Memory B cell (primary cell): ENCODE data around the gene AP5Z1.
A peak's percentile ranks its signal among the peaks of the same experiment; 100 is the strongest.

Source experiments
- ATAC-seq: fragments of 150-1000 bp; cut with Tn5 transposase; 2 replicates; pipeline ENCODE4 v1.10.0; 2021; ENCODE audit warnings: low read depth, mild to moderate bottlenecking, moderate library complexity
- DNase-seq, 2 donors: peaks; one replicate each; pipeline ENCODE4 v3.0.0; 2022; ENCODE audit warnings: low spot score in 2 of 2
- H3K27ac Mint-ChIP-seq: one replicate; pipeline ENCODE4 v1.8.0; 2022; ENCODE audit warnings: mild to moderate bottlenecking, moderate library complexity, mixed read lengths
- H3K27me3 Mint-ChIP-seq: one replicate; pipeline ENCODE4 v1.8.0; 2022; ENCODE audit warnings: mixed read lengths
- H3K36me3 Mint-ChIP-seq: one replicate; pipeline ENCODE4 v1.8.0; 2022; ENCODE audit warnings: mild to moderate bottlenecking, mixed read lengths
- H3K4me1 Mint-ChIP-seq: one replicate; pipeline ENCODE4 v1.8.0; 2022; ENCODE audit warnings: mixed read lengths
- H3K4me3 Mint-ChIP-seq: one replicate; pipeline ENCODE4 v1.8.0; 2022; ENCODE audit warnings: mild to moderate bottlenecking, moderate library complexity, mixed read lengths
- H3K9me3 Mint-ChIP-seq: one replicate; pipeline ENCODE4 v1.8.0; 2022; ENCODE audit warnings: mixed read lengths

Gene AP5Z1

DNA sequence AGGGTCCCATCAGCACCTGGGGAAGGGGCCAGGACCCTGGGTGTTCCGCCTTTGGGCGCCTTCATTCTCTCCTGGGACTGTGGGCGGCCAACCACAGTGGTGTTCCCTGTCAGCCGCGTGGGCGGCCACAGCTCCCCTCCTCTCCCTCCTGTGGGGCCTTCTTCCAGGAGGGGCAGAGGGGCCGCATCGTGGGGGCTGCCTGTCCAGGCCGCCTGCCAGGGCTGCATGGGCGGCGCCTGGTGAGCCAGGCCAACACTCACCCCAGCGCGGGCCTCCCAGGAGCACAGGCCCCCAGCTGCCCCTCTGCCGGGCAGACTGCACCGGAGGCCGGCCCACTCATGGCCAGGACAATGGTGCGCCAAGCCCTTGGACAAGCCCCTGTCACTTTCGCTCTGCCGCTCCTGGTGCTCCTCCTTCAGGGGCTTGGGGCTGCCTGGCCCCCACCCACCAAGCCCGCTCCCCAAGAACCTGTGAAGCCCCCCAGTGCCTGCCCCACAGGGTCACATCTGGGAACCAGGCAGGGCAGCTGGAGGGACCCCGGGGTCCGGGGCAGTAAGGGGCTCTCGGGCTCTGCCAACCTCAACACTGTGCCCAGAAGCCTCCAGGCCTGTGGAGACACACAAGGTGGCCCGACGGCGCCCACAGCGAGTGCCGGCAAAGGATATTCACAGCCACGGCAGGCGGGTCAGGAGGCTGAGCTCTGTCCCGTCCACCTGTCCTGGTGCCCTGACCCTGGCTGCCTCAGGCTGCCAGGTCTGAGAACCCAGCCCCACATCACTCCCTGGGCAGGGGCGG is 42.8 kb downstream of the AP5Z1 start:
- DNase-seq = no peak

DNA sequence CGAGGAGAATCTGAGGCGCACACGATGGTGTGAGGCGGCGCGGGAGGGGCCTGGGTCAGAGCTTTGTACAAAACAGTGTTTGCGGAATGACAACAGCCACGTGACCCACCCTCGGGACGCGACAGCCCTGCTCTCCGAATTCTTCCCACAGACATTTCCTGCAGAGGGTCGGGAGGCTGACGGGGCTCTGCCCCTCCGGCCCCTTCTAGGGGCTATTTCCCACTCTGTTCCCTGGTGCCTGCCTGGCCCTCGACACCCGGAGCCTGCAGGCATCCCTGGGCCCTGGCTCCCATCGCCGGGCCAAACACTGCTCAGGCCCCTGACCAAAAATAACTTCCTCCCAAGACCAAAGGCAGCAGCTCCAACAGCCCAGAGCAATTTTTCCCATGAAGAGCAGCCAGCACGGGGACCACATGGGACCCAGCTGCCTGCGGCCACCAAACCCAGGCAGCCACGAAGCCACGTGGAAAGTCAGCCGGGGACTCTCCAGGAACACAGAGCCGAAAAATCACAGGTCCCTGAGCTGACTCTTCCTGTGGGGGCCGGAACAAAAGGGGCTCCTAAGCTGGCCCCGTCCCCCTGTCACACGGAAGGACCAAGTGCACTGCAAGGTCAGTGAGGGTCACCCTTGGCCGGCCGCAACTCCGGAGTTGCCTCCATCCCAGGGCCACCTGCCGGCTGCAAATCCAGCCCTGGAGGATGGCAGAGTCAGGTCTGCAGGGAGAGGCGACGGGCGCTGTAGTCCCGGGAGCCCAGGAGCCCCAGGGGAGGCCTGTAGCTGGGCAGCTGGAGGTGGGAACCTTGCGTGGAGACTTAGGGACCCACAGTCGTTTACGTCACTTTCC is 44.4 kb downstream of the AP5Z1 start:
- Mint-ChIP-seq H3K4me3 (no peak overlapping the region), H3K36me3 (no peaks in the 10 kb centered on the region), H3K27me3 (peaks cover 10% of the 10 kb centered on the region), H3K9me3 (no peaks in the 10 kb centered on the region), H3K27ac (no peak overlapping the region), H3K4me1 (no peaks in the 10 kb centered on the region)
- DNase-seq = no peak
- no peak for ATAC-seq

More for the DNA sequence above, 42.8 kb downstream of the AP5Z1 start:
- H3K27ac Mint-ChIP-seq = no peak overlapping the region
- H3K4me1 Mint-ChIP-seq = no peaks in the 10 kb centered on the region
- H3K36me3 Mint-ChIP-seq = no peaks in the 10 kb centered on the region
- H3K4me3 Mint-ChIP-seq = no peak overlapping the region
- no peak for ATAC-seq
- peaks cover 18% of the 10 kb centered on the region for H3K27me3 Mint-ChIP-seq
- H3K9me3 Mint-ChIP-seq = no peaks in the 10 kb centered on the region

DNA sequence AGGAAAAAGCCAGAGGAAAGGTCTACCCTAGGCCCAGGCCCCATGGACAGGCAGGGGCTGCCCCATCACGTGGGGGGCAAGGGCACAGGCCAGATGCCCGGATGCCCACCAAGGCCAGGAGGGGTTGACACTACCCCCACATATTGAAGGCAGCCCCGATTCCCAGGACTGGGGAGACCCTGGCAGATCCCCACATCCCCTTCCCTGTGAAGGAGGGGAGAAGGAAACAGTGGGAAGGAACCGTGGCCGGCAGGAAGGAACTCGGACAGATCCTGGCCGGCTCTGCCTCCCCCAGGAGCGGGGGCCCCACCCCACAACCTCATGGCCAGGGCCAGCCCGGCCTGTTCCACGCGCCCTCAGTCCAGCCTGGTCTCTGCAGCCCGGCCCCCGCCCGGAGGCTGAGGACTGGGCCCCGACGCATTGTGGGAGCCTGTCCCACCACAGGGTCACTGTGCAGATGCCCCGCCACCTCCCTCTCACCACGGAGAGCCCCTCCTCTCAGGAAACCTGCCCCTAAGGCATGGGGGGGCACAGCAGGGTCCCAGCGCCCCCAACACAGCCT is 45.1 kb downstream of the AP5Z1 start:
- no peaks in the 10 kb centered on the region for H3K36me3 Mint-ChIP-seq
- H3K4me3 Mint-ChIP-seq = no peak overlapping the region
- H3K27me3 Mint-ChIP-seq = peaks cover 13% of the 10 kb centered on the region
- H3K9me3 Mint-ChIP-seq = no peaks in the 10 kb centered on the region
- ATAC-seq = no peak
- no peak for DNase-seq
- no peak overlapping the region for H3K27ac Mint-ChIP-seq
- H3K4me1 Mint-ChIP-seq = no peaks in the 10 kb centered on the region

DNA sequence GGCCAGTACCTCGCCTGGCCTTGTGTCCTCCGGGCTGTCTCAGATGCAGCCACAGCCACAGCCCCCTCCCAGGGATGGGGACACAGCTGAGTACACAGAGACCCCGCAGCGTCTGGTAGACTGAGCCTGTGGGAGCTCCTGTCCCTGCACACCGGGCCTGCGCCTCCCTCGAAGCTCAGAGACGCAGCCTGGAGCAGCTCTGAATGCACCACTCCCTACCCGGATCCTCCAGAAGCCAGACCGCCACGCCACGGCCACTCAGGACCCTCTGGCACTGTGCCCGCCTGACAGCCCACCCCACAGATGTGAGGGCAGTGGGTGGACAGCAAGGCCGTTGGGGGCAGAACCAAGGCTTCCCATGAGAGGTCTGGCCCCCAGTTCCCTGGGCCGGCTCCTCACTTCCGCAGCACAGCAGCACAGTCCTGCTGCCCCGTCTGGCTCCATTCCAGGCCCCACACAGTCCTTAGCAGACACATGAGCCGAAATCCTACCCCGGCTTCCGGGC is 45.6 kb downstream of the AP5Z1 start:
- no peaks in the 10 kb centered on the region for H3K4me1 Mint-ChIP-seq
- H3K36me3 Mint-ChIP-seq = no peaks in the 10 kb centered on the region
- H3K27ac Mint-ChIP-seq = no peak overlapping the region
- no peak for ATAC-seq
- H3K4me3 Mint-ChIP-seq = no peak overlapping the region
- H3K27me3 Mint-ChIP-seq = peaks cover 13% of the 10 kb centered on the region
- no peak for DNase-seq
- no peaks in the 10 kb centered on the region for H3K9me3 Mint-ChIP-seq

DNA sequence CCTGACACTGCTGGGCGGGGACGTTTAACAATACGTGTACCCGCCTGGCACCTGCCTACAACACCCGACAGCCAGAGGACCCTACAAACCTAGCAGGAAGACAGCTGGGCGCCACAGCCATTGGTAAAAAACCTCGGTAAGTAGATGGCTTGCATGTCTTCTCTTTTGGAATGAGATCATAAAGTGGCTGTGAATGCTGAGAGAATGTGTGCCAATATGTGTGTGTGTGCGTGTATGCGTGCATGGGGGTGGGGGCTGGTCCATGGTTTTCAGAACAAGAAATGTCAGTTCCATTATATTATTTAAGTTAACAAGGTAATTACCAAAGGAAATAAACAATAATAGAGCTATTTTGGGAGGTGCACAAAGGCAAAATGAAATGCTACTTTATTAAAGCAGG is 47.3 kb downstream of the AP5Z1 start:
- no peak for DNase-seq

DNA sequence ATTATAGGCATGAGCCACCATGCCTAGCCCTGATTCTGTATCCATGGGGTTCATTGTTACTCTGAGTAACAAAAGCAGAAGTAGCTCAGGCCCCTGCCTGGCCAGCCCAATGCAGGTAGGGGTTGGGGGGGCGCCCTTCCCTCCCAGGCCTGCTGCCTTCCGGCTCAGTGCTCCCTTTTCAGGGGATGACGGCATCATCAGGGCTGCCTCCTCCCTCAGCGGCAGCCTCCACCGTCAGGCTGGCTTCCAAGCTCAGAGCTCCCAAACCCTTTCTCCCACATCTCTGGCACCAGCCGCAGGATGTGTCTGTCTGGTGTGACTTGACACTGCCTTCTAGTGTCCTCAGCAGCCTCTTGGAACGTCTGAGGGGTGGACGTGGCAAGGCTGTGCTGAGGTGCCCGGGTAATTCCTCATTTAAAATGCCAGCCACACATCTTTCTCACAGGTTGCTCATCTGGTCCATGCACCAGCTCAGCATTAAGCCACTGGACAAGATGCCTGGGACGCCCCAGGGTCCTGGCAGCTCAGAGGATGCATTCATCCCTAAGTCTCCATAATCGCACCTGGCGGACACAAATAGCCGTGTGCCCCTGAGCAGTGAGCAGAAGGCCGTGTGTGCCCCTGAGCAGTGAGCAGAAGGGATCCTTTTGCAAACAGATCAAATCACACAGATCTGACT is 48.2 kb downstream of the AP5Z1 start:
- no peaks in the 10 kb centered on the region for H3K36me3 Mint-ChIP-seq
- ATAC-seq (no peak), DNase-seq (no peak)
- H3K27me3 Mint-ChIP-seq = peaks cover 15% of the 10 kb centered on the region
- H3K9me3 Mint-ChIP-seq = no peaks in the 10 kb centered on the region
- H3K4me3 Mint-ChIP-seq = no peak overlapping the region
- H3K4me1 Mint-ChIP-seq = no peaks in the 10 kb centered on the region
- H3K27ac Mint-ChIP-seq = no peak overlapping the region

More for the DNA sequence above, 47.3 kb downstream of the AP5Z1 start:
- Mint-ChIP-seq H3K9me3 (no peaks in the 10 kb centered on the region), H3K36me3 (no peaks in the 10 kb centered on the region), H3K4me3 (no peak overlapping the region), H3K4me1 (no peaks in the 10 kb centered on the region), H3K27me3 (peaks cover 15% of the 10 kb centered on the region), H3K27ac (no peak overlapping the region)
- no peak for ATAC-seq

DNA sequence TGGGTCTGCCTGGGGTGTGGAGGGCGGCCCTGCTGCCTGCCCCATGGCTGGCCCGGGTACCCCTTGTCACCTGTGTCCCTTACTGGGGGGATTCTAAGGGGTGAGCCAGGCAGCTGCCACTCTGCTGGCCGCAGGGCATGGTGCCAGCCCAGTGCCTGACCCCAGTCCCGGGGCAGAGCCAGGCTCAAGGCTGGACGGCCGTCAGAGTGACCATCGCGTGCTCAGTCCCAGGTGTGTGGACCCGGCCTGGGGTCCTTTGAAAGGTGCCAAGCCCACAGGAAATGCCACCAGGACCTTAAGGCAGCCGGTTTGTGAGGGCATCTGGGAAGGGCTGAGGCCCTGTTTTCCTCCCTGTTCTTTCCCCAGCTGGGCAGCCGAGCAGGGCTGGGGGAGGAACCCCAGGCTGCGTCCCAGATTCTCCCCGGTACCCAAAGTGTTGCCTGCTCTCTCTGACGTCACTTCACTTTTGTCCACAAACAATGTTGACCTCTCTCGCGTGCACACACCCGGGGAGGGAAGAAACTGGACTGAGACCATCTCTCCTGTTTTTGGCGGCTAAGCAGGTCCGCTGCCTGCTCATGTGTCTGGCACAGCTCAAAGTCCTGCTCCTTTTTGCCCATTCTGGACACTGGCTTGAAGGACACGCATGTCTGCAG is 48.8 kb downstream of the AP5Z1 start:
- ATAC-seq = no peak
- H3K4me1 Mint-ChIP-seq = no peaks in the 10 kb centered on the region
- no peaks in the 10 kb centered on the region for H3K9me3 Mint-ChIP-seq
- H3K4me3 Mint-ChIP-seq = no peak overlapping the region
- no peaks in the 10 kb centered on the region for H3K36me3 Mint-ChIP-seq
- DNase-seq = no peak
- H3K27ac Mint-ChIP-seq = no peak overlapping the region
- peaks cover 15% of the 10 kb centered on the region for H3K27me3 Mint-ChIP-seq

DNA sequence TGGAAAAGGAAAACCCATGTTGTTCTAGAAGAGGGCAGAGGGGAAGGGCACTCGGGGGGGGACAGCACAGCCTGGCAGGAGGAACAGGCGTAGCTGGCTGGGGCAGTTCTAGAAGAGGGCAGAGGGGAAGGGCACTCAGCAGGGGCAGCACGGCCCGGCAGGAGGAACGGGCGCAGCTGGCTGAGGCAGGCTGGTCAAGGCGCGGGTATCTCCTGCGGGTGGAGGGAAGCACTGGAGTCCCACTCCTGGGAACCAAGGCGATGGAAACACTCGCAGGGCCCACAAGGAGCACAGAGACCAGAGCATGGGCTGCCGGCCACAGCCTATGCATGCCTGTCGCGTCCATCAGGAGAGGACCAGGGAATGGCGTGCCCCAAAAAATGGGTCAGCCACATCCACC is 49.7 kb downstream of the AP5Z1 start:
- Mint-ChIP-seq H3K4me1 (no peaks in the 10 kb centered on the region), H3K9me3 (no peaks in the 10 kb centered on the region), H3K4me3 (no peak overlapping the region), H3K27ac (no peak overlapping the region), H3K27me3 (peaks cover 15% of the 10 kb centered on the region), H3K36me3 (no peaks in the 10 kb centered on the region)
- DNase-seq (no peak), ATAC-seq (no peak)

DNA sequence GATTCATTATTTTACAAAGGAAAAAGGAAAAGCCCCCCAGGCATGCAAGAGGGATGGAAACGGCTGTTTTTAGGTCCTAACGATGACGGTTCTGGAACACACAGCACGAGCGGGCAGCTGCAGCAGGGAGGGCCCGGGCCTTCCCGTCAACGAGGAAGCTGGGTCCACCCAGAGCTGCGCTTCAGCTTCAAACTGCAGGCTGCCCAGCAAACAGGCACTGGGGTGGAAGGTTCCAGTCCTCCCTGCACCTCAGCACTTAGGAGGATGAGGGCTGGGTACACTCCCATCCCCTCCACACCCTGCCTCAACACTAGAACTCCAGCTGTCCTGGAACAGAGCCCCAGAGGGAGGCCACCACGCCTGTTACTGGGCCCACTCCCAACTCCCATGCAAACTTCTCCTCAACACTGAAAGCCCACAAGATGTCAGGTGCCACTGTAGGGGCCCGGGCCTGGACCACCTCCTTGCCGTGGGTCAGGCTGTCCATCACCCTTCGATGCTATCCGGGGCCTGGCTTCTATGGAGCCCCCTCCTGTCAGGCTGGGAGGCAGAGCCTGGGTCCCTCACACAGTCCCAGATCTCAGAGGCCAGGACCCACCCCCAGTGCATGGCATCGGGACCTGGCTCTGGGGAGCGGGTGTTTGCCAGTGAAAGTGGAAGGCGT is 53.4 kb downstream of the AP5Z1 start:
- H3K4me1 Mint-ChIP-seq = no peaks in the 10 kb centered on the region
- no peaks in the 10 kb centered on the region for H3K9me3 Mint-ChIP-seq
- no peak overlapping the region for H3K27ac Mint-ChIP-seq
- no peak for ATAC-seq
- no peaks in the 10 kb centered on the region for H3K36me3 Mint-ChIP-seq
- no peak overlapping the region for H3K4me3 Mint-ChIP-seq
- H3K27me3 Mint-ChIP-seq = peaks cover 10% of the 10 kb centered on the region
- no peak for DNase-seq

DNA sequence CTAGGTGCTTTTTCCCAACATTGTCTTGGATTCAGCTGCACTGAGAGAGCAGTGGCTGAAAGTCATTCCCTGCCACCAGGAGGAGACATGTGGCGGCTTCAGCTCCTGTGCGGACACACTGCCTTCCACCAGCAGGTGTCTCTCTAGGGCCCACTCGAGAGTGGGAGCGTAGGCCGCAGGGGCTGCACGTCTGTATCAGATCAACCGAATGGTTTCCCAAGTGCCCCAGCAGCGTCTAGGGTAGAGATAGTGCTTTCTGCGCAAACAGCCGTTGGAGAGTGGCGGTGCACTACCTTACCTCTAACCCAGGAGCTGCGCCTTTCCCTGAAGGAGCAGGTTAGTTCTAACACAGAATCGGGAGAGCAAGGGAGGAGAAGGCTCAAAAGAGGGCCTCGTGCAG is 54.8 kb downstream of the AP5Z1 start:
- DNase-seq = peak; percentile 18 to 41
- H3K27me3 Mint-ChIP-seq = peaks cover 6% of the 10 kb centered on the region
- no peak overlapping the region for H3K27ac Mint-ChIP-seq

DNA sequence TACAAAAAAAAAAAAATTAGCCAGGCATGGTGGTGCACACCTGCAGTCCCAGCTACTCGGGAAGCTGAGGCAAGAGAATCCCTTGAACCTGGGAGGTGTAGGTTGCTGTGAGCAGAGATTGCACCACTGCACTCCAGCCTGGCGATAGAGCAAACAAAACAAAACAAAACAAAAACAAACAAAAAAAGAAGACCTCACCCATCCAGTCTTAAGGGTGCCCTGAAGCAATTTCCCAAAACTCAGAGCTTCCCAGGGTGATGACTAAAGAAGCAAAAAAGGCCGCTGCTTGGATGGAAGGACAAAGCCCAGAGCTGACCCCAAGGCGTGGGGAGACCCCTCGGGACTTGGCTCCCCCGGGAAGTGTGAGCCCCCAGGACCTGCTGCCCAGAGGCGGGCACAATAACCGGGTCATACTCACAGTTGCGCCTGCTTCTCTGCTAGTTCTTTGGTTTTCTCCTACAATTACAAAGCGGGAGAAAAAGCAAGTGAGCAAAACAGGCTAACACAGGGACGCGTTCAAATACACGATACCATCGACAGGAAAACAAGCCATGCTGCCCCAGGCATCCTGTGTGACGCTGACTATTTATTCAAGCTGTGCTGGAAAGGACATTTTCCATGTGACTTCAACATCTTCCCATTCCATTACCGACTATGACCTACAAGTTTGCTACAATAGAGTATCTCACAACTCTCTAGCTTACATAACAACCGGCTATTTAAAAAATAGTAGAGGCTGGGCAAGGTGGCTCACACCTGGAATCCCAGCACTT is 56.5 kb downstream of the AP5Z1 start:
- peaks cover 3% of the 10 kb centered on the region for H3K27me3 Mint-ChIP-seq
- ATAC-seq (no peak), DNase-seq (no peak)
- H3K4me1 Mint-ChIP-seq = no peaks in the 10 kb centered on the region
- H3K27ac Mint-ChIP-seq = no peak overlapping the region
- no peaks in the 10 kb centered on the region for H3K9me3 Mint-ChIP-seq
- no peaks in the 10 kb centered on the region for H3K36me3 Mint-ChIP-seq
- no peak overlapping the region for H3K4me3 Mint-ChIP-seq

More for the DNA sequence above, 54.8 kb downstream of the AP5Z1 start:
- H3K4me1 Mint-ChIP-seq = no peaks in the 10 kb centered on the region
- no peaks in the 10 kb centered on the region for H3K36me3 Mint-ChIP-seq
- H3K4me3 Mint-ChIP-seq = no peak overlapping the region
- H3K9me3 Mint-ChIP-seq = no peaks in the 10 kb centered on the region
- peak; percentile 69 for ATAC-seq

DNA sequence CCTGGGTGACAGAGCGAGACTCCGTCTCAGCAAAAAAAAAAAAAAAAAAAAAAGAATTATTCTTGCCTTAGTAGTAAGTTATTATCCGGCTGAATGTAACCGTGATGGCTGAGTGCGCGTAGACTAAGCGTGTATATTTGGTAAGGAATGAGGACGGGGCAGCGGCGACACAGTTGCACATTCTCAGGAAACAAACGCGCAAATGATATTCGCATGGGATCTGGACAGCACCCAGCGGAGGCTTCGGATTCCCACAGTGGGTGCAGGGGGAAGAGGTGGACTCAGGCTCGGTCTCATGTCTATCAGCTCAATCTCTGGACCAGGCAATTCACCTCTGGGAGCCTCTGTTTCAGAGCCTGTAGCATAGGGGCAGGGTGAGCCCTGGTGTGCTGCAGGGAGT is 57.3 kb downstream of the AP5Z1 start:
- Mint-ChIP-seq H3K27me3 (peaks cover 6% of the 10 kb centered on the region), H3K9me3 (no peaks in the 10 kb centered on the region), H3K36me3 (no peaks in the 10 kb centered on the region), H3K4me1 (no peaks in the 10 kb centered on the region), H3K27ac (no peak overlapping the region), H3K4me3 (no peak overlapping the region)
- DNase-seq = no peak
- ATAC-seq = no peak
